GM12892 (cell line): ENCODE data around the gene UBE2C.

Experiments
- POLR2AphosphoS5 ChIP-seq: IDR thresholded peaks from 2 replicates; pipeline ENCODE4 v1.6.1; 2011; ENCODE audit warnings: low read depth, low read length, control low read depth
- TAF1 ChIP-seq: IDR thresholded peaks from 2 replicates; pipeline ENCODE4 v1.6.1; 2011; ENCODE audit warnings: low read depth, mild to moderate bottlenecking, control low read depth, low read length, borderline replicate concordance

DNA sequence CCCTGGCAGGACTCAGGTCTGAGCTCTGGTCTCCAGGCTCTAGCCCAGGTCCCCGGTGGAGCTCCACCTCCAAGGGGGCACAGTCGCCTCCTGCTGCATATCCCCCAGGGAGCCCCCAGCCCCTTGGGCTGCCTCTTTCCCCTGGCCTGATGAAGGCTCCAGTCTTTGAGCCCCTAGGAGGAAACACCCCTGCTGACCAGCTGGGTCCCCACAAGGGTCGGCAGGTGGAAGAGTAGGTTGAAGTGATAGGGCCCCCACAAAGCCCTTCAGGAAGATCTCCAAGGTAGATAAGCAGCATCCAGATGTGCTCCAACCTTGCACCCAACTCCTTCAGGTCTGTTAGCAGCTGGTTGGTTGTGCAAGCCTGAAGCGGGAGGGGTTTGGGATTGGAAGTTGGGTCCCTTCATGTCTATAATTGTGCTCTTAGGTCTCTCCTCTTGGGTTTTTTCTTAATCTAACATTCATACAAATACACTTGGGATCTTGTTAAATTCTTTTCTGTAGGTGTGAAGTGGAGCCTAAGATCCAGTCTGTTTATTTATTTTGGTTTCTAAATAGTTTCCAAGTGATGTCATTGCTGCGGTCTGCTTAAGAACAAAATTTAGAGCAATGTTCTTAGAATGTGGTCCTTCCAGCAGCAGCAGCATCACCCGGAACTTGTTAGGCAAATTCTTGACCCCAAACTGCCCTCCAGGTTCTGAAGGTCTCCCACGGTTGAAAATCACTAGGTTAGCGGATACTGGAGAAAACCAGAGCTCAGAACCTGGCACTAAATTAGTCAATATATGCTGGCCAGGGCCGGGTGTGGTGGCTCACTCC lies 5.1 kb downstream of the UBE2C start:
- TF ChIP-seq POLR2AphosphoS5, result no peak; the same call in 1 of the 2 replicates
- no peak for TF ChIP-seq TAF1
